Endothelial cell of umbilical vein (primary cell): Measurements from ENCODE around the gene TGFBR2. TPM values are rescaled to one million over a fixed set of nuclear protein-coding genes. Genes with fewer than 3 reads are reported as not detected.

Experiments
- BruUV-seq: library from RNA; stranded (reverse); fragments of 400-500 nt; replicated peaks from 2 replicates; lab custom pipeline; 2021; lab: Mats Ljungman, UMichigan
- CTCF ChIA-PET: fragments of 300-600, 350-600 bp; sonication (Branson Sonifier 250); formaldehyde crosslinking; loops from one replicate; lab custom pipeline; 2021; ENCODE audit warnings: antibody characterized with exemption, inconsistent platforms; lab: Charles Lee
- POLR2A ChIA-PET: fragments of 300-600, 350-600 bp; sonication (Branson Sonifier 250); formaldehyde crosslinking; loops from one replicate; lab custom pipeline; 2021; ENCODE audit warnings: antibody characterized with exemption, inconsistent platforms; lab: Charles Lee
- DNase-seq: peaks from one replicate; pipeline ENCODE4 v3.0.0-alpha.2; 2011; ENCODE audit warnings: low read depth, low spot score
- FAIRE-seq: peaks from 2 replicates; lab custom pipeline; 2011; peaks lifted over from hg19 to GRCh38; lab: Jason Lieb, UNC
- H2AFZ ChIP-seq: 2 replicates; pipeline ENCODE4 v1.6.0; 2012; ENCODE audit warnings: low read depth, low read length, control low read depth, inconsistent platforms
- H3K27ac ChIP-seq: 2 replicates; pipeline ENCODE4 v1.5.1; 2011; ENCODE audit warnings: low read depth, mild to moderate bottlenecking, control low read depth, low read length, moderate library complexity; ENCODE audit not compliant: insufficient read depth
- H3K27me3 ChIP-seq, 2 experiments: 2 replicates each; pipeline versions ENCODE4 v1.6.0 to v1.6.1; 2011; ENCODE audit warnings: low read length in 2 of 2, mixed read lengths in 1 of 2; ENCODE audit not compliant: control insufficient read depth in 2 of 2, insufficient read depth in 2 of 2
- H3K36me3 ChIP-seq, 2 experiments: 2 replicates in 1 of 2; 3 replicates in 1 of 2; pipeline ENCODE4 v1.5.1; 2011; ENCODE audit warnings: low read length in 2 of 2, mild to moderate bottlenecking in 1 of 2, moderate library complexity in 1 of 2; ENCODE audit not compliant: control insufficient read depth in 2 of 2, insufficient read depth in 2 of 2; ENCODE audit errors: extremely low read depth in 1 of 2
- H3K4me1 ChIP-seq: 3 replicates; pipeline ENCODE4 v1.5.1; 2011; ENCODE audit warnings: mild to moderate bottlenecking, low read length; ENCODE audit not compliant: control insufficient read depth, insufficient read depth; ENCODE audit errors: extremely low read depth
- H3K4me2 ChIP-seq: 2 replicates; pipeline ENCODE4 v1.6.1; 2011; ENCODE audit warnings: low read length, control low read depth, mixed read lengths; ENCODE audit not compliant: insufficient read depth
- H3K4me3 ChIP-seq, 3 experiments: fragments of 200-600 bp in 1 of 3; sonication (generic), shearing (Covaris generic) in 1 of 3; replicated peaks in 1 of 3; 2 replicates each; pipeline ENCODE4 v1.5.1; 2011 to 2016; ENCODE audit warnings: control low read depth in 3 of 3, low read length in 3 of 3, mild to moderate bottlenecking in 2 of 3, inconsistent platforms in 1 of 3, low read depth in 1 of 3, moderate library complexity in 1 of 3; ENCODE audit not compliant: insufficient read depth in 1 of 3
- H3K79me2 ChIP-seq: 2 replicates; pipeline ENCODE4 v1.6.0; 2012; ENCODE audit warnings: low read length, inconsistent platforms; ENCODE audit not compliant: control insufficient read depth, insufficient read depth
- H3K9ac ChIP-seq: replicated peaks from 2 replicates; pipeline ENCODE3; 2011; ENCODE audit warnings: low read length, control low read depth; ENCODE audit not compliant: insufficient read depth; ENCODE audit errors: extremely low read depth
- H3K9me1 ChIP-seq: replicated peaks from 3 replicates; pipeline ENCODE4 v1.6.0; 2011; ENCODE audit warnings: mild to moderate bottlenecking, low read length; ENCODE audit not compliant: control insufficient read depth, insufficient read depth; ENCODE audit errors: extremely low read depth
- H3K9me3 ChIP-seq: replicated peaks from 2 replicates; pipeline ENCODE4 v1.5.1; 2012; ENCODE audit warnings: low read length, inconsistent platforms; ENCODE audit not compliant: control insufficient read depth, insufficient read depth
- H4K20me1 ChIP-seq: replicated peaks from 2 replicates; pipeline ENCODE3; 2011; ENCODE audit warnings: mild to moderate bottlenecking, low read length; ENCODE audit not compliant: control insufficient read depth, insufficient read depth; ENCODE audit errors: extremely low read depth
- EZH2 ChIP-seq: IDR thresholded peaks from 2 replicates; pipeline ENCODE4 v1.6.1; 2012; ENCODE audit warnings: borderline replicate concordance, low read depth, mild to moderate bottlenecking, moderate library complexity, low read length, inconsistent platforms; ENCODE audit not compliant: severe bottlenecking
- FOS ChIP-seq: IDR thresholded peaks from 2 replicates; pipeline ENCODE4 v1.6.1; 2011; ENCODE audit warnings: mild to moderate bottlenecking, low read length, moderate library complexity, borderline replicate concordance; ENCODE audit not compliant: insufficient read depth
- GATA2 ChIP-seq: IDR thresholded peaks from 2 replicates; pipeline ENCODE4 v1.7.0; 2011; ENCODE audit warnings: low read depth, mild to moderate bottlenecking, moderate library complexity, mixed read lengths, low read length; ENCODE audit not compliant: insufficient read length, insufficient read depth
- JUN ChIP-seq: IDR thresholded peaks from 2 replicates; pipeline ENCODE4 v1.6.1; 2011; ENCODE audit warnings: borderline replicate concordance, low read depth; ENCODE audit not compliant: insufficient read length, insufficient read depth
- MYC ChIP-seq: IDR thresholded peaks from one replicate; pipeline ENCODE4 v1.6.1; 2011; ENCODE audit warnings: mild to moderate bottlenecking, low read depth, low read length
- POLR2A ChIP-seq: IDR thresholded peaks from 2 replicates; pipeline ENCODE4 v1.6.1; 2012; ENCODE audit warnings: low read depth, mild to moderate bottlenecking, control low read depth, low read length
- POLR2AphosphoS5 ChIP-seq: IDR thresholded peaks from 2 replicates; pipeline ENCODE4 v1.6.1; 2012; ENCODE audit warnings: low read depth, mild to moderate bottlenecking, control low read depth, low read length, moderate library complexity; ENCODE audit not compliant: insufficient read depth
- dilution Hi-C: fragments of 300-500 bp; cut with MboI; formaldehyde crosslinking; loops from one replicate; pipeline ENCODE4 v1.15.0; 2019; ENCODE audit warnings: low sequenced_read_pairs; ENCODE audit not compliant: extremely low pct_ligation_motif_present
- intact Hi-C: fragments of 100-400 bp; cut with micrococcal nuclease; formaldehyde crosslinking; loops from one replicate; pipeline ENCODE4 v1.10.0; 2022
- polyA plus RNA-seq, 4 experiments: library from polyadenylated mRNA; depleted of rRNA in 3 of 4; stranded (reverse) in 3 of 4; unstranded in 1 of 4; fragments of >200 nt; gene quantifications; 2 replicates each; pipeline versions ENCODE4 v1.2.1 to v1.2.3, GENCODE V29; 2011 to 2012; ENCODE audit warnings: missing spikeins in 1 of 4
- total RNA-seq: library from RNA; stranded (reverse); gene quantifications from 2 replicates; pipeline ENCODE4 v1.2.3, GENCODE V29; 2021
- TF ChIP-seq, protein P1 (sequence below): IDR thresholded peaks from 2 replicates; pipeline ENCODE4 v1.6.1; 2011; ENCODE audit not compliant: insufficient read depth, insufficient read length
- TF ChIP-seq, protein P2 (sequence below), 2 donors: IDR thresholded peaks; 1 replicate in 1 of 2; 2 replicates in 1 of 2; pipeline ENCODE4 v1.5.1; 2011; ENCODE audit warnings: low read length in 2 of 2, mild to moderate bottlenecking in 2 of 2, moderate library complexity in 2 of 2, control low read depth in 1 of 2, inconsistent platforms in 1 of 2, low read depth in 1 of 2; ENCODE audit not compliant: insufficient read depth in 1 of 2; ENCODE audit errors: extremely low read depth in 1 of 2

TGFBR2 gene
- total and polyA plus RNA-seq, 2 donors (not counting 3 experiments of a cell fraction or from before 2014, with no cell fraction given), result 227 to 250 TPM

DNA sequence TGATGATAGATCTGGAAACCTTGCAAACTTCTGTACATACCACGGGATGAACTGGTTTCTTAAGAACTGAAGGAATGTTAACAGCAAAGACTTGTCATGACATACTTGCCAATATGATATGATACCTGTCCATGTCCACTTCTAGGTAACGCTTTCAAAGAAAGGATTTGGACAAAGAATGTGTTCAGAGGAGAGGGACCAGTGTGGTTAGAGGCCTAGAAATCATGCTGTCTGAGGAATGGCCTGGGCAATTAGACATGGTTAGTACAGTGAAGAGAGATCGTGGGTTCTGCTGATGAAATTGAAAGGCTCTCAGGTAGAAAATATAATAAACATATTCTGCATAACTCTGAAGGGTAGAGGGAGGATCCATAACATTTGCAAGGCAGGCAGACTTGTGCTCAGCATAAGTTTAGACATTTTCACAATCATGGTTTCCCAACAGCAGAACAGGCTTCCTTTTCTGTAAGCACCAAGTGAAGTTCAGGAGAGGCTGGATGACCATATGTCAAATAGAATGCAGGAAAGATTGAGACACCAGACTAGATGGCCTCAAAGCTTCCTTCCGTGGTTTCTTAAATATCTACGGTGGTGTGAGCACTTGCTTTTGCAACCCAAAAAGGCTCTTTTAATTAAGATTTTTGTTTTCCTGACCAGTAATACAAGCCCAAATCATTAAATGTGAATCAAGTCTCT is 39.9 kb downstream of the TGFBR2 start:
- Histone ChIP-seq H3K9ac (no peak overlapping the region), H3K4me1 (peaks cover 35% of the 10 kb centered on the region), H4K20me1 (peaks cover 2% of the 10 kb centered on the region), H3K27ac (no peak overlapping the region), H3K79me2 (peaks cover 89% of the 10 kb centered on the region), H2AFZ (no peak overlapping the region), H3K4me3 (no peak overlapping the region), H3K9me3 (no peaks in the 10 kb centered on the region), H3K9me1 (no peaks in the 10 kb centered on the region), H3K27me3 (no peaks in the 10 kb centered on the region), H3K4me2 (no peak overlapping the region), H3K36me3 (peaks cover 32 to 65% of the 10 kb centered on the region in 2 experiments)
- CTCF ChIA-PET, result interaction anchor here (1.0 to 1.9 kb wide), 2 partner anchors 9 to 604 kb away, joined by 3 to 5 read pairs; no protein-coding TSS in a partner anchor
- BruUV-seq, result TSS peak; percentile 1
- POLR2A ChIA-PET, result no interaction called here
- FAIRE-seq, result no peak
- intact Hi-C loops, result no loop called here
- no peak for DNase-seq
- dilution Hi-C loops, result no loop called here
- TF ChIP-seq POLR2A (no peak), MYC (no peak), FOS (no peak), POLR2AphosphoS5 (no peak), GATA2 (no peak), EZH2 (no peak), JUN (no peak)
- TF ChIP-seq, protein P1, sequence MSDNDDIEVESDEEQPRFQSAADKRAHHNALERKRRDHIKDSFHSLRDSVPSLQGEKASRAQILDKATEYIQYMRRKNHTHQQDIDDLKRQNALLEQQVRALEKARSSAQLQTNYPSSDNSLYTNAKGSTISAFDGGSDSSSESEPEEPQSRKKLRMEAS, result no peak
- TF ChIP-seq, protein P2, sequence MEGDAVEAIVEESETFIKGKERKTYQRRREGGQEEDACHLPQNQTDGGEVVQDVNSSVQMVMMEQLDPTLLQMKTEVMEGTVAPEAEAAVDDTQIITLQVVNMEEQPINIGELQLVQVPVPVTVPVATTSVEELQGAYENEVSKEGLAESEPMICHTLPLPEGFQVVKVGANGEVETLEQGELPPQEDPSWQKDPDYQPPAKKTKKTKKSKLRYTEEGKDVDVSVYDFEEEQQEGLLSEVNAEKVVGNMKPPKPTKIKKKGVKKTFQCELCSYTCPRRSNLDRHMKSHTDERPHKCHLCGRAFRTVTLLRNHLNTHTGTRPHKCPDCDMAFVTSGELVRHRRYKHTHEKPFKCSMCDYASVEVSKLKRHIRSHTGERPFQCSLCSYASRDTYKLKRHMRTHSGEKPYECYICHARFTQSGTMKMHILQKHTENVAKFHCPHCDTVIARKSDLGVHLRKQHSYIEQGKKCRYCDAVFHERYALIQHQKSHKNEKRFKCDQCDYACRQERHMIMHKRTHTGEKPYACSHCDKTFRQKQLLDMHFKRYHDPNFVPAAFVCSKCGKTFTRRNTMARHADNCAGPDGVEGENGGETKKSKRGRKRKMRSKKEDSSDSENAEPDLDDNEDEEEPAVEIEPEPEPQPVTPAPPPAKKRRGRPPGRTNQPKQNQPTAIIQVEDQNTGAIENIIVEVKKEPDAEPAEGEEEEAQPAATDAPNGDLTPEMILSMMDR (IDR thresholded peaks at IDR 0.05; ENCODE audit: extremely low read depth in 1 of 2, insufficient read depth in 1 of 2, low read depth in 1 of 2, low read length in 2 of 2), result no peak
